NCI-H1105 treated with DMSO at 0.1 percent for 48 hours (cell line): ENCODE results near the gene SLC5A12.
"Not testable (repeated sequence)": the region's sequence is repeated elsewhere in the genome, so short reads cannot be mapped to it uniquely, and the experiment has no call there.

Experiments used
- DNase-seq: peaks from one replicate; lab custom pipeline; 2025; lab: John Stamatoyannopoulos, UW

SLC5A12 gene

GRCh38 chr11:26655287-26655686, 66.6 kb downstream of the SLC5A12 start:
- DNase-seq = no peak

GRCh38 chr11:26651916-26652315, 69.9 kb downstream of the SLC5A12 start:
- no peak for DNase-seq

GRCh38 chr11:26649884-26650283, 72.0 kb downstream of the SLC5A12 start:
- peak; percentile 70 for DNase-seq

- not testable (repeated sequence) for DNase-seq
Measured at GRCh38 chr11:26643314-26643713, 78.5 kb downstream of the SLC5A12 start.

GRCh38 chr11:26632691-26633159, 89.1 kb downstream of the SLC5A12 start:
- no peak for DNase-seq

GRCh38 chr11:26626346-26626745, 95.5 kb downstream of the SLC5A12 start:
- DNase-seq = no peak

- DNase-seq = no peak
Measured at GRCh38 chr11:26623076-26623659, 98.7 kb downstream of the SLC5A12 start.

- DNase-seq = no peak
Measured at GRCh38 chr11:26622181-26622580, 99.7 kb downstream of the SLC5A12 start.

- no peak for DNase-seq
Measured at GRCh38 chr11:26621132-26621531, 100.7 kb downstream of the SLC5A12 start.

- DNase-seq = no peak
Measured at GRCh38 chr11:26620282-26621045, 101.4 kb downstream of the SLC5A12 start.

GRCh38 chr11:26618441-26618840, 103.4 kb downstream of the SLC5A12 start:
- DNase-seq = no peak
